Liver (tissue), 9 donors: Measurements from ENCODE around the gene ZFP62. TPM values are rescaled to one million over a fixed set of nuclear protein-coding genes. Genes with fewer than 3 reads are reported as not detected.
A peak's percentile ranks its signal among the peaks of the same experiment; 100 is the strongest.

Experiments used
- DNase-seq: peaks from one replicate; pipeline ENCODE4 v3.0.0-alpha.2; 2017; ENCODE audit warnings: low spot score
- H3K27ac ChIP-seq, 2 donors: one replicate each; pipeline ENCODE4 v1.7.0; 2013; ENCODE audit warnings: inconsistent platforms in 2 of 2, low read length in 2 of 2, control low read depth in 1 of 2, low read depth in 1 of 2, mild to moderate bottlenecking in 1 of 2
- H3K27me3 ChIP-seq, 4 donors: one replicate each; pipeline versions ENCODE4 v1.6.1 to v1.7.0; 2013; ENCODE audit warnings: low read length in 3 of 4, inconsistent platforms in 1 of 4, mild to moderate bottlenecking in 1 of 4, moderate library complexity in 1 of 4; ENCODE audit not compliant: control insufficient read depth in 4 of 4, insufficient read depth in 4 of 4
- H3K36me3 ChIP-seq, 4 donors: one replicate each; pipeline versions ENCODE4 v1.6.1 to v1.7.0; 2013; ENCODE audit warnings: low read length in 3 of 4, mild to moderate bottlenecking in 3 of 4, low read depth in 1 of 4, moderate library complexity in 1 of 4; ENCODE audit not compliant: control insufficient read depth in 4 of 4, insufficient read depth in 3 of 4
- H3K4me1 ChIP-seq, 4 donors: one replicate each; pipeline versions ENCODE4 v1.6.1 to v1.7.0; 2013; ENCODE audit warnings: low read length in 3 of 4, mild to moderate bottlenecking in 3 of 4, moderate library complexity in 1 of 4; ENCODE audit not compliant: control insufficient read depth in 4 of 4, insufficient read depth in 4 of 4
- H3K4me3 ChIP-seq, 3 donors: one replicate each; pipeline versions ENCODE4 v1.6.1 to v1.7.0; 2013; ENCODE audit warnings: low read length in 3 of 3, control low read depth in 1 of 3, low read depth in 1 of 3, mild to moderate bottlenecking in 1 of 3
- H3K9ac ChIP-seq, 2 donors: one replicate each; pipeline ENCODE4 v1.7.0; 2013; ENCODE audit warnings: low read length in 2 of 2, mild to moderate bottlenecking in 2 of 2, moderate library complexity in 2 of 2, control low read depth in 1 of 2, low read depth in 1 of 2
- H3K9me3 ChIP-seq, 4 donors: one replicate each; pipeline versions ENCODE4 v1.6.1 to v1.7.0; 2013; ENCODE audit warnings: low read length in 3 of 4; ENCODE audit not compliant: control insufficient read depth in 4 of 4
- ATF3 ChIP-seq: IDR thresholded peaks from 2 replicates; pipeline ENCODE4 v1.6.1; 2016; ENCODE audit warnings: antibody characterized with exemption
- CTCF ChIP-seq: fragments of 150-350 bp; IDR thresholded peaks from 2 replicates; pipeline ENCODE4 v1.5.1; 2017; ENCODE audit warnings: improper control_type of control experiment, low read depth, low read length; ENCODE audit not compliant: missing input control
- EGR1 ChIP-seq, 2 donors: IDR thresholded peaks; 2 replicates each; pipeline ENCODE4 v1.6.1; 2016 to 2018; ENCODE audit warnings: antibody characterized with exemption in 2 of 2, low read depth in 2 of 2
- FOXA1 ChIP-seq: IDR thresholded peaks from 2 replicates; pipeline ENCODE4 v1.6.1; 2016; ENCODE audit warnings: antibody characterized with exemption
- FOXA2 ChIP-seq: IDR thresholded peaks from 2 replicates; pipeline ENCODE4 v1.6.1; 2016; ENCODE audit warnings: antibody characterized with exemption
- GABPA ChIP-seq, 2 donors: IDR thresholded peaks in 1 of 2; conservative IDR thresholded peaks in 1 of 2; 2 replicates each; pipeline ENCODE4 v1.6.1; 2016; ENCODE audit warnings: antibody characterized with exemption in 2 of 2, mild to moderate bottlenecking in 1 of 2, moderate library complexity in 1 of 2
- HNF4A ChIP-seq, 2 donors: conservative IDR thresholded peaks; 2 replicates each; pipeline ENCODE4 v1.6.1; 2016; ENCODE audit warnings: antibody characterized with exemption in 2 of 2, mild to moderate bottlenecking in 2 of 2
- HNF4G ChIP-seq: IDR thresholded peaks from 2 replicates; pipeline ENCODE4 v1.6.1; 2016; ENCODE audit warnings: antibody characterized with exemption
- JUND ChIP-seq, 2 donors: IDR thresholded peaks; 2 replicates each; pipeline ENCODE4 v1.6.1; 2016; ENCODE audit warnings: antibody characterized with exemption in 2 of 2
- NR2F2 ChIP-seq: IDR thresholded peaks from 2 replicates; pipeline ENCODE4 v1.6.1; 2016; ENCODE audit warnings: antibody characterized with exemption
- RAD21 ChIP-seq, 2 donors: IDR thresholded peaks; 2 replicates each; pipeline ENCODE4 v1.6.1; 2016; ENCODE audit warnings: antibody characterized with exemption in 2 of 2, mild to moderate bottlenecking in 2 of 2
- REST ChIP-seq: IDR thresholded peaks from 2 replicates; pipeline ENCODE4 v1.6.1; 2016; ENCODE audit warnings: antibody characterized with exemption, mild to moderate bottlenecking
- RXRA ChIP-seq, 2 donors: IDR thresholded peaks; 2 replicates each; pipeline ENCODE4 v1.6.1; 2017 to 2018; ENCODE audit warnings: antibody characterized with exemption in 2 of 2, mild to moderate bottlenecking in 1 of 2
- SP1 ChIP-seq: IDR thresholded peaks from 2 replicates; pipeline ENCODE4 v1.6.1; 2018; ENCODE audit warnings: antibody characterized with exemption, mild to moderate bottlenecking
- TAF1 ChIP-seq: conservative IDR thresholded peaks from 2 replicates; pipeline ENCODE4 v1.6.1; 2016; ENCODE audit warnings: antibody characterized with exemption, mild to moderate bottlenecking
- YY1 ChIP-seq: IDR thresholded peaks from 2 replicates; pipeline ENCODE4 v1.6.1; 2016; ENCODE audit warnings: antibody characterized with exemption, mild to moderate bottlenecking
- WGBS: extraction: QIAGEN DNeasy Blood & Tissue Kit; methylation state at CpG from one replicate; pipeline ENCODE4 v1.1.7; 2013; 5-methylcytosine and 5-hydroxymethylcytosine counted together
- polyA plus RNA-seq, 2 donors: library from polyadenylated mRNA; stranded (reverse) in 1 of 2; unstranded in 1 of 2; fragments of 200-250 nt in 1 of 2; fragments of >200 nt in 1 of 2; fragmentation: Nextera tagmentation in 1 of 2; extraction: Ambion mirVana in 1 of 2; gene quantifications; one replicate each; pipeline versions ENCODE4 v1.2.1 to v1.2.3, GENCODE V29; 2013 to 2015
- total RNA-seq, 2 donors: library from RNA; depleted of rRNA; stranded (reverse); fragments of >200 nt; gene quantifications; one replicate each; pipeline ENCODE4 v1.2.3, GENCODE V29; 2014
- TF ChIP-seq, protein P1 (sequence below): IDR thresholded peaks from 2 replicates; pipeline ENCODE4 v1.6.1; 2016; ENCODE audit warnings: antibody characterized with exemption
- TF ChIP-seq, protein P2 (sequence below): IDR thresholded peaks from 2 replicates; pipeline ENCODE4 v1.6.1; 2016; ENCODE audit warnings: antibody characterized with exemption
- donor health status: healthy.
- donor health status: healthy.
- donor health status: healthy.
- donor health status: healthy.
- donor health status: healthy.

ZFP62 gene
- total and polyA plus RNA-seq, 4 donors, result 3.4 to 8.8 (median 5.7) TPM

- no peaks in the 10 kb centered on the region for H3K27me3 ChIP-seq
- peaks cover 16 to 75% (median 66%) of the 10 kb centered on the region in 4 donors for H3K4me1 ChIP-seq
- DNase-seq, result no peak
- H3K36me3 ChIP-seq, result no peaks in the 10 kb centered on the region
- H3K9me3 ChIP-seq, result no peaks in the 10 kb centered on the region
- peak overlapping the region; percentile 4 to 32 for H3K27ac ChIP-seq
- TF ChIP-seq EGR1 (IDR thresholded peaks at IDR 0.05; ENCODE audit: low read depth in 2 of 2) (no peak), NR2F2 (no peak), RXRA (IDR thresholded peaks at IDR 0.05) (no peak), SP1 (no peak), ATF3 (no peak), CTCF (no peak), RAD21 (IDR thresholded peaks at IDR 0.05) (no peak)
- TF ChIP-seq, protein P1, sequence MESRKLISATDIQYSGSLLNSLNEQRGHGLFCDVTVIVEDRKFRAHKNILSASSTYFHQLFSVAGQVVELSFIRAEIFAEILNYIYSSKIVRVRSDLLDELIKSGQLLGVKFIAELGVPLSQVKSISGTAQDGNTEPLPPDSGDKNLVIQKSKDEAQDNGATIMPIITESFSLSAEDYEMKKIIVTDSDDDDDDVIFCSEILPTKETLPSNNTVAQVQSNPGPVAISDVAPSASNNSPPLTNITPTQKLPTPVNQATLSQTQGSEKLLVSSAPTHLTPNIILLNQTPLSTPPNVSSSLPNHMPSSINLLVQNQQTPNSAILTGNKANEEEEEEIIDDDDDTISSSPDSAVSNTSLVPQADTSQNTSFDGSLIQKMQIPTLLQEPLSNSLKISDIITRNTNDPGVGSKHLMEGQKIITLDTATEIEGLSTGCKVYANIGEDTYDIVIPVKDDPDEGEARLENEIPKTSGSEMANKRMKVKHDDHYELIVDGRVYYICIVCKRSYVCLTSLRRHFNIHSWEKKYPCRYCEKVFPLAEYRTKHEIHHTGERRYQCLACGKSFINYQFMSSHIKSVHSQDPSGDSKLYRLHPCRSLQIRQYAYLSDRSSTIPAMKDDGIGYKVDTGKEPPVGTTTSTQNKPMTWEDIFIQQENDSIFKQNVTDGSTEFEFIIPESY, result no peak
- WGBS, result 35% methylated on average over 9 of the region's 9 CpGs
- H3K9ac ChIP-seq, result peak overlapping the region in 1 of 2 donors; percentile 42
- H3K4me3 ChIP-seq, result peak overlapping the region; percentile 18 to 74 (median 74)
These were observed 54.6 kb downstream of the ZFP62 start for GRCh38 chr5:180806351-180807011.

DNA sequence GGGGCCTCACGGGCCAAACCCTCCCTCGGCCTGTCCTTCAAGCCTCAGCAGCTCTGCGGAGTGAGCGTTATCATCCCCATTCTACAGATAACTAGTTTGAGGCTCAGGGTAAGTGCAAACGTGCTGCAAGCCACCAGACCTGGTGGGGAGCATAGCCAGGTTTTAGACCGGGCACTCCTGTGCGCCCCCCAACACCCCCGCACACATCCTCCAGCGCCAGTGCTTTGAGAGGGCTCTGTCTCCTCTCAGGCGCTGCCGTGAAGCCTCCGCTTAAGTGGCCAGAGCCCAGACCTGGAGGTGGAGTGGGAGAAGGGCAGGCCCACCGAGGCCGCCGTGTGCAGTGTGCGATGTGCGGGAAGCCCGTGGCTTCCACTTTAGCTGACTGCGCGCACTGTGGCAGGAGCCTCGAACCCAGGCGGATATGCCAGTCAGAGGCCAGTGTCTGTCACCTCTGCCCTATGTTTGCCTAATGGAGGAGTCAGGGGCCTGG, 56.9 kb downstream of the ZFP62 start:
- H3K4me3 ChIP-seq, result no peak overlapping the region
- H3K27ac ChIP-seq, result peak overlapping the region; percentile 87 to 96
- peaks cover 0 to under 1% (median 0%) of the 10 kb centered on the region in 4 donors for H3K36me3 ChIP-seq
- no peak for TF ChIP-seq FOXA1
- TF ChIP-seq SP1, result no peak
- no peak for TF ChIP-seq HNF4A (conservative IDR thresholded peaks at IDR 0.05)
- TF ChIP-seq RAD21 (IDR thresholded peaks at IDR 0.05), result no peak
- TF ChIP-seq TAF1, result no peak
- no peak for TF ChIP-seq HNF4G
- TF ChIP-seq YY1, result no peak
- no peak for TF ChIP-seq EGR1 (IDR thresholded peaks at IDR 0.05; ENCODE audit: low read depth in 2 of 2)
- no peak for TF ChIP-seq REST
- TF ChIP-seq FOXA2, result no peak
- TF ChIP-seq CTCF, result no peak
- TF ChIP-seq RXRA (IDR thresholded peaks at IDR 0.05), result no peak
- TF ChIP-seq, protein P1, result no peak
- TF ChIP-seq NR2F2, result no peak
- no peak for TF ChIP-seq JUND (IDR thresholded peaks at IDR 0.05)
- no peak for TF ChIP-seq GABPA (IDR thresholded peaks at IDR 0.05 in 1 of 2, conservative IDR thresholded peaks at IDR 0.05 in 1 of 2)
- TF ChIP-seq, protein P2, sequence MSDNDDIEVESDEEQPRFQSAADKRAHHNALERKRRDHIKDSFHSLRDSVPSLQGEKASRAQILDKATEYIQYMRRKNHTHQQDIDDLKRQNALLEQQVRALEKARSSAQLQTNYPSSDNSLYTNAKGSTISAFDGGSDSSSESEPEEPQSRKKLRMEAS, result no peak
- 75% methylated on average over 22 of the region's 22 CpGs for WGBS
- H3K9ac ChIP-seq, result no peak overlapping the region
- no peak for DNase-seq
- no peaks in the 10 kb centered on the region for H3K27me3 ChIP-seq
- peaks cover 21 to 89% (median 80%) of the 10 kb centered on the region in 4 donors for H3K4me1 ChIP-seq
- no peaks in the 10 kb centered on the region for H3K9me3 ChIP-seq
